ENCODE results near the gene ABCC2.
"Not testable (repeated sequence)": the region's sequence is repeated elsewhere in the genome, so short reads cannot be mapped to it uniquely, and the experiment has no call there.

Gene ABCC2

GRCh38 chr10:99809931-99810615 is 27.6 kb downstream of the ABCC2 start:
- no peak for DNase-seq

DNA sequence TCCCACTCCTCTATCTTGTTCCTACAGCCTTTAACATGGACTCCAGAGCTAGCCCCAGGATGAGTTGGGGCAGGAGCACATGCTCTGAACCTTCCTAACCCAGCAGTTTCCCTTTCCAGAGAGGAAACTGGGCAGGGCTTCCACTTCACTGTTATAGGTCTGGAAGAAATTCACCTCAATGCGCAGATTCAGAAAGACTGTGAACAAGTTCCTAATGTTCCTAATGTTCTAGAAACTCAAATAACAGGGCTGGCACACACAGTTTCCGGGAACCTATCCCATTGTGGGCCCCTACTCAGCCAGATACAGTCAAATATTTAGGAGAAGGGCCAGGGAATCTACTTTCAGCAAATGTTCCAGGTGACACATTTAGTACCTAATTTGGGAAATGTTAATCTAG is 29.7 kb downstream of the ABCC2 start:
- DNase-seq, result no peak

DNA sequence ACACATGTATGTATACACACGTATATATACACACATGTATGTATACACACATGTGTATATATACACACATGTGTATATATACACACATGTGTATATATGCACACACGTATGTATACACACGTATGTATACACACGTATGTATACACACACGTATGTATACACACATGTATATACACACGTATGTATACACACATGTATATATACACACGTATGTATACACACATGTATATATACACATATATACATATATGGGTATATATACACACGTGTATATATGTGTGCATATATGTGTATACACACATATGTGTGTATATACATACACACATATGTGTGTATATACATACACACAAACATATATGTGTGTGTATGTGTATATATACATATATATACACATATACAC is 31.7 kb downstream of the ABCC2 start:
- no peak for DNase-seq

DNA sequence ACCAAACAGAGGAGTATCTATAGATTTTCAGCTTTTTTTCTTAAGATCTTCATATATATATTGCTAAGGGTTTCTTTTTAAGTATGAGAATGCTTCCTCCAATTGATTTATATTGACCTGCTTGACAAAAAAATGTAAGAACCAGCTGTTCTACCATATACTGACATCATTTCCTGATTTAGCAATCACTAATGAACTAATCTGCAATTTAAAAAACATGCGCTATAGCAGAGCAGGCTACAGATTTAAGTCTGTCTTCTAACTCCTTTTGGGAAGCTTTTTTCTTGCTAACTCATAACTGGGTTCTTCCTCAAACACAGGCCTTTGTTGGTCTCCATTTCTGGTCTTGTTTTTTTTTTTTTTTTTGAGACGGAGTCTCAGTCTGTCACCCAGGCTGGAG is 33.2 kb downstream of the ABCC2 start:
- DNase-seq, result no peak

- no peak for DNase-seq
Measured at GRCh38 chr10:99827936-99828335, 45.5 kb downstream of the ABCC2 start.

DNA sequence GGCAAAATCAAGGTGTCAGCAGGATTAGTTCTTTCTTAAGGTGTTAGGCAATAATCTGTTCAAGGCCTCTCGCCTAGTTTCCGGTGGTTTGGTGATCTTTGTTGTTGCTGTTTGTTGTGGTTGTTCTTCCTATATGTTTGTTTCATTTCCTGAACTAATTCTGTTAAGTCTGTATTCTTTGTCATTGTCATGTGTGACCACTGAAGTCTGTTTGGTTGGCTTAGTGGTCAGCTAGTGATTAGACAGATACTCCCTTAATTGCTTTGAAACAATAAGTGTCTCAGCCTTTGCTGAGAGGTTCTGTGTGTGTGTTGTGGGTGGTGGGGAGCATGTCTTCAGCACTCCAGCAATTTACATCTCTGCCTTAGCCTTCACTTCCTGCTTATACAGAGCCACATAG is 46.0 kb downstream of the ABCC2 start:
- no peak for DNase-seq

DNA sequence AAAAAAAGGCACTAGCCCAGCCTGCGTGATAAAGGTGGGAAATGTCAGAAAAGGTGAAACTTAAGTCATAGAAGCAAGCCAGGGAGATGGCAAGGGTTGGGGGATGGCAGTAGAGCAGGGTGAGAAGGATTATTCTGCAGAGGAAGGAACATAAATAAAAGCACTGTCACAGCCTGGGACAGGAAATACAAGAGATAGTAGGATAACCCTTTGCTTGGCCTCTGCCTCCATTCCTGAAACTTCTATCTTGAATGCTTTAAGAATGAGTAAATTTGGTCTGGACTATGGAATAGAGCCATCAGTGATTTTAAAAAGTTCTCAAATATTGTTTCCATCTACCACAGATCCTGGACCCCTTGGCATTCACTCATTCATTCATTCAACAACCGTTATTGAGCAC is 50.0 kb downstream of the ABCC2 start:
- no peak for DNase-seq

DNA sequence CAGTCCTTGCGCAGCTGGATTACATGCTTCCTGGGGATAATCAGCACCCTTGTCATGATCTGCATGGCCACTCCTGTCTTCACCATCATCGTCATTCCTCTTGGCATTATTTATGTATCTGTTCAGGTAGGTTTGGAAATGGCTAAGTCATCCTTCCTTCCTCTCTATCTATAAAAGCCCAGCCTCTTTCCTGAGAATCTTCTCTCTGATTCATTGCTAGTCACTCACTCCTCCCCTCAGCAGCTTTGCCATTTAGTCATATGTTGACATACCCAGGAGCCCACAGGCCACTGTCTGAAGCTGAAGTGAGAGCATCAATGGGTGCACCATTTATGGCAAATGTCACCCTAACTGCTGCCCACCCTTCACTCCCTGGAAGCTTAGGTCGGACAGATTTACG is 52.0 kb downstream of the ABCC2 start:
- DNase-seq, result no peak

DNA sequence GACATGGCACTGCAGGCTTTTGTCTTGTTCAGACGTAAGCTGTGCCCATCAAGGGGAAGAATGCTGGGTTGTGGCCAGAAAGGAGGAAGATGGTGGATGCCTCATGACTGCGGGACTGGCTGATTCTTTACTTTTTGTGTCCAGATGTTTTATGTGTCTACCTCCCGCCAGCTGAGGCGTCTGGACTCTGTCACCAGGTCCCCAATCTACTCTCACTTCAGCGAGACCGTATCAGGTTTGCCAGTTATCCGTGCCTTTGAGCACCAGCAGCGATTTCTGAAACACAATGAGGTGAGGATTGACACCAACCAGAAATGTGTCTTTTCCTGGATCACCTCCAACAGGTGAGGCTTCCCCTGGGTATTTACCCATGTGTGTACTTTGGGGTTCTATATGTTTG is 53.5 kb downstream of the ABCC2 start:
- DNase-seq, result no peak

GRCh38 chr10:99836711-99837110 is 54.3 kb downstream of the ABCC2 start:
- DNase-seq, result no peak

DNA sequence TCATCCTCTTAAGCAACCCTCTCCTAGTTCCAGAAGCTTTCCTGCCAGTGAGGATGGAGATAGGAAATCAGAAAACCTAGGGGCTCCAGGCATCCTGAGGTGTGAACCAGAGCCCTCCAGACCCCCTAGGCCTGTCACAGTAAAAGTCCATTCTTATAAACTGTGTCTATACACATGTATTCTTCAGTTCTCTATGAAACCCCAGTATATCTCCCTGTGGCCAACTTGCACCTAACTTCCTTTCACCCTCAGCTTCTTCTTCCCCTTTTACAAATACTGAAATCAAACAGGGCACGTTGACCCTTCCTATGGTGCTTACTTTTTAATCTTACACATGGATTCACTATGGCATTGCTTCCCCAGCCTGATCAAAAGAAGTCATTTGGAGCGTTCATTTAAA is 58.4 kb downstream of the ABCC2 start:
- not testable (repeated sequence) for DNase-seq

DNA sequence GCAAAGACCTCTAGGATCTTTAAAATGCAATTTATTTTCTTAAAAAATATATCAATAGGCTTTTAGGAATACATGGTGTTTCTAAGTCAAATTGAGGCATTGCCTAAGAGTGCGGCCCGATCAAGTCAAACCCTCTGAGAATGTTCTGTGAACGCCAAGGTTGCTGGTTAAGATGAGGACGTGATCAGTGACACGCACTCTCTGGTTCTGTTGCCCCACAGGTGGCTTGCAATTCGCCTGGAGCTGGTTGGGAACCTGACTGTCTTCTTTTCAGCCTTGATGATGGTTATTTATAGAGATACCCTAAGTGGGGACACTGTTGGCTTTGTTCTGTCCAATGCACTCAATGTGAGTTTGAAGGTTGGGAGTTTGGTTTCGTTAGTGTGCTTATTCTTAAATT is 59.3 kb downstream of the ABCC2 start:
- DNase-seq, result no peak

DNA sequence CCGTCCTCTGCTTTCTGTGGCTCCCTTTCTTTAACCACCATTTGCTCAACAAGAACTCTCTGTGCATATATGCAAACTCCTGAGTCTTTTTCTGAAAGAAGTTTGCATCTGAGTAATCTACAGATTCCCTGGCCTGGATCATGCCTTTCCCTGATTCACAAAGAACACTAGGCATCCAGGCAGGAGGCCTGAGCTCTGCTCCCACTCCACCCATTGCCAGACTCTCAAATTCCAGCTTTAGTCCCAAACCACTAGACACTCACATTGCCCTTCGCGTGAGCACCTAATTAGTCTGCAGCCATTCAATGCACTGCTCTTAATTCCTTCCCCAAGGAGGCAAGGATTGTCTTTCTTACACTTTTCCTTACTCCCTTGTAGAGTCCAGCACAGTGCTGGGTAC is 60.9 kb downstream of the ABCC2 start:
- DNase-seq, result no peak

DNA sequence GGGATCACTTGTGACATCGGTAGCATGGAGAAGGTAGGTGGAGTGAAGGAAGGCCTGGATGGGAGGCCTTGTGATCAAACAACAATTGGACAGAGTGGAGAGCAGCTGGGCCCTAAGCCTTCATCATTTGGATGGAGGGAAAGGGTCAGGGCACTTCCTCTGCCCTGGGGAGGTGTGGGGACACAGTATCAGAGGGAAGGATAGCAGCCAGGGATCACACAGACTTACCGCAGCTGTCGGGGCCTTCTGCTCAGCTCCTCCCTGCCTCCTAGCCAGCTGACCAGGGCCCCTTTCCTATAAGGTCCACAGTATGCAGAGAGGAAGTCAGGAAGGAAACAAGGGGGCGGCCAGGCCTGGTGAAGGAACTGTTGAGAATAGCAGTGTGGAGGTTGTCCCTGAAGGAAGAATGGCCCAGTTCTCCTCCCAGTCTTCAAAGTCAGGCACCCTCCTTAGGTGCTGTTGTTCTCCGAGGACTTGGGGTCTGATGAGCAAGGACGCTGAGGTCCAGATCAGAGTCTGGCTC is 62.1 kb downstream of the ABCC2 start:
- no peak for DNase-seq

- peak; percentile 55 for DNase-seq
Measured at GRCh38 chr10:99845837-99846382, 63.5 kb downstream of the ABCC2 start.

GRCh38 chr10:99849057-99849456 is 66.6 kb downstream of the ABCC2 start:
- DNase-seq, result no peak

GRCh38 chr10:99849536-99849935 is 67.1 kb downstream of the ABCC2 start:
- DNase-seq, result no peak

GRCh38 chr10:99850021-99850766 is 67.8 kb downstream of the ABCC2 start:
- no peak for DNase-seq

- DNase-seq, result peak; percentile 71
Measured at GRCh38 chr10:99850767-99851340, 68.4 kb downstream of the ABCC2 start.

- no peak for DNase-seq
Measured at GRCh38 chr10:99851825-99852224, 69.4 kb downstream of the ABCC2 start.

DNA sequence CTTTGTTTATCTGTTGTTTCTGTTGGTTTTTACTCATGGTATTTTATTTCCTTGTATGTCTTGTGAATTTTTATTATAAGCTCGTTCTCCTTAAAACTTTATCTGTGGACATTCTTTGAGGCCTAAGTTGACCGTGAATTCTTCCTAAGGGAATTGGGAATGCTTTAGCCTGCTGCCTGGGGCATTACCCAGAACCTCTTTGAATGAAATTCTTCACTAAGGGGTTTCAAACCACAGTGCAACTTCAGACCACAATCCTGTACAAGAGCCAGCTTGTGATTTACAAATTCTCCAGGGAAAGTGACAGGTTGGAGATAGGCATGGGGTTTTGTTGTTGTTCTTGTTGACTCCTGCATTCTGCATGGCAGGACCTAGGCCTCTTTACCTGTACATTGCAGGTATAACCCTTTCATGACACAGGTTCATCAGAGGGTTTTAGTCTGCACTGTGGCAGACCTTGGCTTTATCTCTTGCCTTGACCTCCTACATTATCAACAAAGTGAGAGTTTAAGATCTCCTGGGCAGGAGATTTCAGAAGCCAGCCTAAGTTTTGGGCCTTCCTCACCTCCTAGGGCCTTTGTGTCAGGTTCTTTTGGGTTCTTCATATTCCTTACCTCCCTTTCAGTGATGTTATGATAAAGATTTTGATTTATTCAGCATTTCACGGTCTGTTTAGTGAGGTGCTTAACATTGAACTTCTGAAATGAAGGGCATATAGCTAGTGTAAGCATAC is 70.2 kb downstream of the ABCC2 start:
- no peak for DNase-seq

GRCh38 chr10:99853655-99854054 is 71.2 kb downstream of the ABCC2 start:
- DNase-seq, result no peak

- DNase-seq, result no peak
Measured at GRCh38 chr10:99854860-99855259, 72.4 kb downstream of the ABCC2 start.

Measured in GF-D8 (cell line).